Memory B cell (primary cell): ENCODE measurements around the gene CIAO1.

Experiments used
- ATAC-seq: fragments of 150-1000 bp; cut with Tn5 transposase; 2 replicates; pipeline ENCODE4 v1.10.0; 2021; ENCODE audit warnings: low read depth, mild to moderate bottlenecking, moderate library complexity
- DNase-seq, 2 donors: peaks; one replicate each; pipeline ENCODE4 v3.0.0; 2022; ENCODE audit warnings: low spot score in 2 of 2
- H3K27ac Mint-ChIP-seq: one replicate; pipeline ENCODE4 v1.8.0; 2022; ENCODE audit warnings: mild to moderate bottlenecking, moderate library complexity, mixed read lengths
- H3K27me3 Mint-ChIP-seq: one replicate; pipeline ENCODE4 v1.8.0; 2022; ENCODE audit warnings: mixed read lengths
- H3K36me3 Mint-ChIP-seq: one replicate; pipeline ENCODE4 v1.8.0; 2022; ENCODE audit warnings: mild to moderate bottlenecking, mixed read lengths
- H3K4me1 Mint-ChIP-seq: one replicate; pipeline ENCODE4 v1.8.0; 2022; ENCODE audit warnings: mixed read lengths
- H3K4me3 Mint-ChIP-seq: one replicate; pipeline ENCODE4 v1.8.0; 2022; ENCODE audit warnings: mild to moderate bottlenecking, moderate library complexity, mixed read lengths
- H3K9me3 Mint-ChIP-seq: one replicate; pipeline ENCODE4 v1.8.0; 2022; ENCODE audit warnings: mixed read lengths

The CIAO1 gene

DNA sequence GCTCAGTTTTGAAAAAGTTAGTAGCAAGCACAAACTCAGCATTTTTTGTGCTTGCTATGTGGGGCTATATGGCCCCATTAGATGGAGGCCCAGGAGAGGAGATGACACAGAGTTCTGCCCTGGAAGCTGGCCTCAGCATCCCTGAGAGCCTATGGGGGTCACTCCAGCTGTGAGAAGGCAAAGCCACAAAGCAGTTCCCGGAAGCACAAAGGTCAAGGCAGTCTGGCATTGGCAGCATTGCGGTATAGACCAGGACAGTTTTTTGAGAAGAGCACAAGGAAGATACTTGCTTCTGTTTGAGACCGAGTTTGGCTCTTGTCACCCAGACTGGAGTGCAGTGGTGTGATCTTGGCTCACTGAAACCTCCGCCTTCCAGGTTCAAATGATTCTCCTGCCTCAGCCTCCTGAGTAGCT, 51.6 kb downstream of the CIAO1 start:
- ATAC-seq (no peak), DNase-seq (no peak)
- peaks cover 2% of the 10 kb centered on the region for H3K36me3 Mint-ChIP-seq
- peaks cover 18% of the 10 kb centered on the region for H3K4me1 Mint-ChIP-seq
- H3K4me3 Mint-ChIP-seq: no peak overlapping the region
- no peaks in the 10 kb centered on the region for H3K27me3 Mint-ChIP-seq
- H3K27ac Mint-ChIP-seq: no peak overlapping the region
- H3K9me3 Mint-ChIP-seq: no peaks in the 10 kb centered on the region

- H3K36me3 Mint-ChIP-seq: peaks cover 2% of the 10 kb centered on the region
- H3K27ac Mint-ChIP-seq: peak overlapping the region; percentile 21
- peaks cover 24% of the 10 kb centered on the region for H3K4me1 Mint-ChIP-seq
- H3K4me3 Mint-ChIP-seq: no peak overlapping the region
- no peak for ATAC-seq
- H3K9me3 Mint-ChIP-seq: no peaks in the 10 kb centered on the region
- no peak for DNase-seq
- no peaks in the 10 kb centered on the region for H3K27me3 Mint-ChIP-seq
Measured at GRCh38 chr2:96318723-96319122, 52.7 kb downstream of the CIAO1 start.

DNA sequence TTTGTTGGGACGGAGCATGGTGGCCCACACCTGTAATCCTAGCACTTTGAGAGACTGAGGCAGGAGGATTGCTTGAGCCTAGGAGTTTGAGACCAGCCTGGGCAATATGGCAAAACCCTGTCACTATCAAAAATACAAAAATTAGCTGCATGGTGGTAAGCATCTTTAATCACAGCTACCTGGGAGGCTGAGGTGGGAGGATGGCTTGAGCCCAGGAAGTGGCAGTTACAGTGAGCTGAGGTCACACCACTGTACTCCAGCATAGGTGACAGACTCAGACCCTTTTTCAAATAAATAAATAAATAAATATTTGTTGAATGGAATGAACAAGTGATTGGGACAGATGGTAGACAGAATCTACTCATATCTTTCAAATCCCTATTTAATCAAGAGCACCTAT, 53.4 kb downstream of the CIAO1 start:
- no peaks in the 10 kb centered on the region for H3K9me3 Mint-ChIP-seq

GRCh38 chr2:96320326-96320725, 54.3 kb downstream of the CIAO1 start:
- peak overlapping the region; percentile 21 for H3K27ac Mint-ChIP-seq
- H3K4me1 Mint-ChIP-seq: peaks cover 29% of the 10 kb centered on the region
- H3K4me3 Mint-ChIP-seq: peak overlapping the region; percentile 81
- no peaks in the 10 kb centered on the region for H3K27me3 Mint-ChIP-seq
- ATAC-seq: no peak
- no peak for DNase-seq
- H3K9me3 Mint-ChIP-seq: no peaks in the 10 kb centered on the region
- peaks cover 2% of the 10 kb centered on the region for H3K36me3 Mint-ChIP-seq

More for the DNA sequence above, 53.4 kb downstream of the CIAO1 start:
- H3K36me3 Mint-ChIP-seq: peaks cover 2% of the 10 kb centered on the region
- no peaks in the 10 kb centered on the region for H3K27me3 Mint-ChIP-seq
- DNase-seq: no peak
- peak overlapping the region; percentile 21 for H3K27ac Mint-ChIP-seq
- H3K4me1 Mint-ChIP-seq: peaks cover 24% of the 10 kb centered on the region
- H3K4me3 Mint-ChIP-seq: no peak overlapping the region
- ATAC-seq: no peak

DNA sequence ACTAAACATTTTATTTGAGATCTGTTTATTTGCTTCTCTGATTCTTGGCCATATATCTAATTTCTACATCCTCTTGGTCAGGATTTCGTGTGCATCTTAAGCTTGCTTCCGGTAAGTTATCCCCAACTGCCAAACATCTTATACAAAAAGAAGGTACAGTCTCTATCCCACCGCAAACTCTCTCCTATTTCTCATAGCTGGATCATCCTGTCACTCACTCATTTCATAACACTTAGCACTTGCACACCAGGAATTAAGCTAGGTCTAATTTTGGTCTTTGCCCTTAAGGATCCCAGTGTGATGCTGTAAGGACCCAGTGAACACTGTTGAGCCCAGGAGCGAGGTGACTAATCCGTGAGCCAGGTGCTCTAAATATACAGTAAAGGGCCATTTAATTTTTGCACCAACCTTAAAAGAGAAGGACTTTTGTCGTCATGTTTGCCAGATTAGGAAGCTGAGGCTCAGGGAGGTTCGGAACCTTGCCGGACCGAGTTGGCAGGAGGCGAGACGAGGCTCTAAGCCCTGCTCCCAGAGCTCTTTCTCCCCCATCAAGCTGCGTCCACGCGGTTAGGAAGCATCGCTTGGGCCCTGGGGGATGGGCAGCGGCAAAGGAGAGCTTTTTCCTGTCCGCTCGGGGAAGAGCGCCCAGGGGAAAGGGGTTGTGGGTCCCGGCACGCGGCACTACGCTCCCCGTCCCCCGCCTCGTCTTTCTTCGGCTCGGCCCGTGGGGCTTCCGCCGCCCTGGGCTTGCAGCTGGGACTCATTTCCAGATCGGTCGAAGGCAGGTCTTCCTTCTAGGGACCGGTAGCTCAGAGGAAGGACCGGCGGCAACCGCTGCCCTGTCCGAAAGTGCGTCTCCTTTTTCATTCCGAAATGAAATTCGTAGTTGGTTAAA, 55.0 kb downstream of the CIAO1 start:
- peak overlapping the region; percentile 81 for H3K4me3 Mint-ChIP-seq
- DNase-seq (peak in 1 of 2 donors; percentile 27), ATAC-seq (peak; percentile 4)
- H3K4me1 Mint-ChIP-seq: peaks cover 32% of the 10 kb centered on the region
- H3K27ac Mint-ChIP-seq: peak overlapping the region; percentile 21
- peaks cover 2% of the 10 kb centered on the region for H3K36me3 Mint-ChIP-seq
- H3K27me3 Mint-ChIP-seq: no peaks in the 10 kb centered on the region
- no peaks in the 10 kb centered on the region for H3K9me3 Mint-ChIP-seq
